Measurements from ENCODE around the gene M1AP.
"Not testable (repeated sequence)": the region's sequence is repeated elsewhere in the genome, so short reads cannot be mapped to it uniquely, and the experiment has no call there.

The M1AP gene

DNA sequence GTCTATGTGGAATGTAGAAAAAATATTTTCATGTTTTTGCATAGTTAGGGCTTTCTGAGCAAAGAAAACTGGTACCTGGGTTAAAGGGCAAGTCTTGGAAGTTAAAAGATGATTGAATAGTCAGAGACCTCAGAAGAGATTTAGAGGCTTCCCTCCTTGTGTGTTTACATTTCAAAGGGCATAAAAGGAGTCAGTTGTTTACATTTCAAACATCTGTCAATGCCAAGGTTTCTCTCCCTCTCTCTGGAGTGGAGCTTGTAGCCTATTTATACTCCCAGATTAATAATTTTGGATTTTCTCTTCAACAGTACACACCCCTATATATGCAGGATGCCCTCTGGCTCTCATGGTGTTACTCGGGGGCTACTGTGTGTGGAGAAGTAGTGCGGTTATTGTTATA, 8.6 kb downstream of the M1AP start:
- TF ChIP-seq, protein P1, sequence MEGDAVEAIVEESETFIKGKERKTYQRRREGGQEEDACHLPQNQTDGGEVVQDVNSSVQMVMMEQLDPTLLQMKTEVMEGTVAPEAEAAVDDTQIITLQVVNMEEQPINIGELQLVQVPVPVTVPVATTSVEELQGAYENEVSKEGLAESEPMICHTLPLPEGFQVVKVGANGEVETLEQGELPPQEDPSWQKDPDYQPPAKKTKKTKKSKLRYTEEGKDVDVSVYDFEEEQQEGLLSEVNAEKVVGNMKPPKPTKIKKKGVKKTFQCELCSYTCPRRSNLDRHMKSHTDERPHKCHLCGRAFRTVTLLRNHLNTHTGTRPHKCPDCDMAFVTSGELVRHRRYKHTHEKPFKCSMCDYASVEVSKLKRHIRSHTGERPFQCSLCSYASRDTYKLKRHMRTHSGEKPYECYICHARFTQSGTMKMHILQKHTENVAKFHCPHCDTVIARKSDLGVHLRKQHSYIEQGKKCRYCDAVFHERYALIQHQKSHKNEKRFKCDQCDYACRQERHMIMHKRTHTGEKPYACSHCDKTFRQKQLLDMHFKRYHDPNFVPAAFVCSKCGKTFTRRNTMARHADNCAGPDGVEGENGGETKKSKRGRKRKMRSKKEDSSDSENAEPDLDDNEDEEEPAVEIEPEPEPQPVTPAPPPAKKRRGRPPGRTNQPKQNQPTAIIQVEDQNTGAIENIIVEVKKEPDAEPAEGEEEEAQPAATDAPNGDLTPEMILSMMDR (conservative IDR thresholded peaks at IDR 0.05; ENCODE audit: low read length), result no peak
- H3K4me3 ChIP-seq (ENCODE audit: low read length), result no peak overlapping the region
- no peak for DNase-seq (ENCODE audit: low read depth)

DNA sequence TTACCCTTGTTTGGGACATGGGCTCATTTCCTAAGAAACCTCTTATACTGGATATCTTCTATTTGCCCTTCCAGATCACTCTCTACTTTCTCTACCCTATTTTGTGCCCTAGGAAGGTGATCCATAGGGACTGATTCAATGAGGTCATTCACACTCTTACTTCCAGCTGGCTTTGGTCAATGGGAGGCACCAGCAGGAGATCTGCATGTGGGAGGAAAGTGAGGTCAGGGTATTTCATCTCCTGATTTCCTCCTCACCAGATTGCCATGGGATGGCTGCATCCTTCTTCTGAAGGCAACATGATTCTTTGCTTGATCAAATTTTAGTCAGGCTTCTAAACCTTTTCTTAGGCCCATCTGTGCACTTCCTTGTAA, 15.2 kb downstream of the M1AP start:
- no peak overlapping the region for H3K4me3 ChIP-seq (ENCODE audit: low read length)
- TF ChIP-seq, protein P1 (conservative IDR thresholded peaks at IDR 0.05; ENCODE audit: low read length), result no peak
- no peak for DNase-seq (ENCODE audit: low read depth)

- H3K4me3 ChIP-seq (ENCODE audit: low read length), result no peak overlapping the region
- no peak for DNase-seq (ENCODE audit: low read depth)
- TF ChIP-seq, protein P1 (conservative IDR thresholded peaks at IDR 0.05; ENCODE audit: low read length), result no peak
Measured at GRCh38 chr2:74632209-74632938, 15.8 kb downstream of the M1AP start.

DNA sequence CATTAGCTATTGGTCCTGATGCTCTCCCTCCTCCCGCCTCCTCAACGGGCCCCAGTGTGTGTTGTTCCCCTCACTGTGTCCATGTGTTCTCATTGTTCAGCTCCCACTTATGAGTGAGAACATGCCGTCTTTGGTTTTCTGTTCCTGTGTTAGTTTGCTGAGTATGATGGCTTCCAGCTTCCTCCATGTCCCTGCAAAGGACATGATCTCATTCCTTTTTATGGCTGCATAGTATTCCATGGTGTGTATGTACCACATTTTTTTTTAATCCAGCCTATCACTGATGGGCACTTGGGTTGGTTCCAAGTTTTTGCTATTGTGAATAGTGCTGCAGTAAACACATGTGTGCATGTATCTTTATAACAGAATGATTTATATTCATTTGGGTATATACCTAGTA, 17.7 kb downstream of the M1AP start:
- not testable (repeated sequence) for DNase-seq (ENCODE audit: low read depth); H3K4me3 ChIP-seq (ENCODE audit: low read length)

- TF ChIP-seq, protein P1 (conservative IDR thresholded peaks at IDR 0.05; ENCODE audit: low read length), result no peak
- DNase-seq (ENCODE audit: low read depth), result no peak
- H3K4me3 ChIP-seq (ENCODE audit: low read length), result no peak overlapping the region
Measured at GRCh38 chr2:74628538-74629105, 19.5 kb downstream of the M1AP start.

- TF ChIP-seq, protein P1 (conservative IDR thresholded peaks at IDR 0.05; ENCODE audit: low read length), result no peak
- H3K4me3 ChIP-seq (ENCODE audit: low read length), result no peak overlapping the region
- DNase-seq (ENCODE audit: low read depth), result no peak
Measured at GRCh38 chr2:74625658-74626425, 22.3 kb downstream of the M1AP start.

DNA sequence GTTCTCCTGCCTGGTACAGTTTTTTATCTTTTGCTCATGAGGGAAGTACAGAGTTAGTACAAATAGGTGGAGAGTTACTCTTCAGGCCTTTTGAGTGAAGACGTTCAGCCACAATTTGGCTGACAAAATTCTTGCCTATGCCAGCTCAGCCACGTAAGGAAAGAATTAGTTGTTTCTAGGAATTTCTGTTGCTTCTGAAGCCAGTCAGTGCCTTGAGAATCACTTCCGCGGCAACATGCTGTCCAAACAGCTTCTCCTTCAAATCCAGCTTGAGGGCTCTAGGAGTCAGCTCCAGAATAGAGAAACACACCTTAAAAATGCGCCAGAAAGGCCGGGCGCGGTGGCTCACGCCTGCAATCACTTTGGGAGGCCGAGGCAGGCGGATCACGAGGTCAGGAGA, 27.5 kb downstream of the M1AP start:
- TF ChIP-seq, protein P1 (conservative IDR thresholded peaks at IDR 0.05; ENCODE audit: low read length), result no peak
- no peak overlapping the region for H3K4me3 ChIP-seq (ENCODE audit: low read length)
- peak; percentile 23 for DNase-seq (ENCODE audit: low read depth)

Data from AG10803 (cell line).